Measurements from ENCODE around the gene LRMDA.

LRMDA gene

GRCh38 chr10:75476985-75477384, 45.6 kb downstream of the LRMDA start:
- Histone ChIP-seq H3K4me3 (ENCODE audit: low read depth, low read length) (no peak overlapping the region), H3K27ac (ENCODE audit: extremely low read depth, low read depth, low read length) (no peak overlapping the region), H3K36me3 (ENCODE audit: control insufficient read depth in 2 of 2, insufficient read depth in 1 of 2, low read length in 2 of 2) (no peaks in the 10 kb centered on the region), H3K4me1 (ENCODE audit: control insufficient read depth, insufficient read depth, low read length) (no peaks in the 10 kb centered on the region), H3K9me3 (ENCODE audit: control insufficient read depth, insufficient read depth, low read depth, low read length) (no peaks in the 10 kb centered on the region)
- ChIA-PET POLR2A (no interaction called here), CTCF (no interaction called here)
- no peak for TF ChIP-seq ZNF354C (tag by site-specific recombination; IDR thresholded peaks at IDR 0.05; ENCODE audit: borderline replicate concordance, low read depth)
- no peak for TF ChIP-seq ZNF350 (tag by site-specific recombination; IDR thresholded peaks at IDR 0.05)
- TF ChIP-seq ZNF121 (tag by site-specific recombination; IDR thresholded peaks at IDR 0.05), result peak; percentile 63; the same call in 1 of the 2 replicates

DNA sequence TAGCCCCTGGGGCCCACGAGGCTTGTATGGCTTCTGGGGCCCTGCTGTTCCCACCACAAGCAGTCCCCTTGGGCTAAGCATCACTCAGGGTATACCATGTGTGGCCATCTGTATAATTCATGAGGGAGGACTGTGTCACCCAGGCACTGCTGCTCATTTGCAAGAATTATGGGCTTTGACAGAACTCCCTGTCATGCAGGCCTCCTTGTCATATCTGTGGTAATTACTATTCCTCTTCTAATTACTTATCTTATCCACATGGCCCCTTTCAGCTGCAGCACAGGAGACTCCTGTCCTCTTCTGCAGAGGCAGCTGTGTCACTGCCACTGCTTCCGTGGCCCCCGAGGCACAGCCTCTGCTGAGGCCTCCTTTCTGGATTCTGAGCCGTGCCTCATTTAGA, 46.3 kb downstream of the LRMDA start:
- TF ChIP-seq ZNF768 (tag by site-specific recombination; IDR thresholded peaks at IDR 0.05), result no peak
- TF ChIP-seq ZNF513 (tag by site-specific recombination; IDR thresholded peaks at IDR 0.05), result no peak
- TF ChIP-seq ZNF266 (tag by site-specific recombination; IDR thresholded peaks at IDR 0.05; ENCODE audit: low read depth), result no peak
- no peak for TF ChIP-seq EGR2 (tag by site-specific recombination; IDR thresholded peaks at IDR 0.05; ENCODE audit: low read depth)
- TF ChIP-seq OSR2 (tag by site-specific recombination; IDR thresholded peaks at IDR 0.05), result no peak
- no peak for TF ChIP-seq ZNF560 (tag by site-specific recombination; IDR thresholded peaks at IDR 0.05; ENCODE audit: borderline replicate concordance)
- TF ChIP-seq ZNF19 (tag by site-specific recombination; IDR thresholded peaks at IDR 0.05; ENCODE audit: low read depth), result no peak
- no peak for TF ChIP-seq BCL11A (tag by site-specific recombination; IDR thresholded peaks at IDR 0.05; ENCODE audit: low read depth)
- TF ChIP-seq ZNF2 (tag by site-specific recombination; IDR thresholded peaks at IDR 0.05), result no peak
- TF ChIP-seq, protein P1, sequence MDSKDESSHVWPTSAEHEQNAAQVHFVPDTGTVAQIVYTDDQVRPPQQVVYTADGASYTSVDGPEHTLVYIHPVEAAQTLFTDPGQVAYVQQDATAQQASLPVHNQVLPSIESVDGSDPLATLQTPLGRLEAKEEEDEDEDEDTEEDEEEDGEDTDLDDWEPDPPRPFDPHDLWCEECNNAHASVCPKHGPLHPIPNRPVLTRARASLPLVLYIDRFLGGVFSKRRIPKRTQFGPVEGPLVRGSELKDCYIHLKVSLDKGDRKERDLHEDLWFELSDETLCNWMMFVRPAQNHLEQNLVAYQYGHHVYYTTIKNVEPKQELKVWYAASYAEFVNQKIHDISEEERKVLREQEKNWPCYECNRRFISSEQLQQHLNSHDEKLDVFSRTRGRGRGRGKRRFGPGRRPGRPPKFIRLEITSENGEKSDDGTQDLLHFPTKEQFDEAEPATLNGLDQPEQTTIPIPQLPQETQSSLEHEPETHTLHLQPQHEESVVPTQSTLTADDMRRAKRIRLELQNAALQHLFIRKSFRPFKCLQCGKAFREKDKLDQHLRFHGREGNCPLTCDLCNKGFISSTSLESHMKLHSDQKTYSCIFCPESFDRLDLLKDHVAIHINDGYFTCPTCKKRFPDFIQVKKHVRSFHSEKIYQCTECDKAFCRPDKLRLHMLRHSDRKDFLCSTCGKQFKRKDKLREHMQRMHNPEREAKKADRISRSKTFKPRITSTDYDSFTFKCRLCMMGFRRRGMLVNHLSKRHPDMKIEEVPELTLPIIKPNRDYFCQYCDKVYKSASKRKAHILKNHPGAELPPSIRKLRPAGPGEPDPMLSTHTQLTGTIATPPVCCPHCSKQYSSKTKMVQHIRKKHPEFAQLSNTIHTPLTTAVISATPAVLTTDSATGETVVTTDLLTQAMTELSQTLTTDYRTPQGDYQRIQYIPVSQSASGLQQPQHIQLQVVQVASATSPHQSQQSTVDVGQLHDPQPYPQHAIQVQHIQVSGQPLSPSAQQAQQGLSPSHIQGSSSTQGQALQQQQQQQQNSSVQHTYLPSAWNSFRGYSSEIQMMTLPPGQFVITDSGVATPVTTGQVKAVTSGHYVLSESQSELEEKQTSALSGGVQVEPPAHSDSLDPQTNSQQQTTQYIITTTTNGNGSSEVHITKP (tag by site-specific recombination; IDR thresholded peaks at IDR 0.05), result no peak
- no peak for TF ChIP-seq ZNF521 (tag by site-specific recombination; IDR thresholded peaks at IDR 0.05)
- TF ChIP-seq SP7 (tag by site-specific recombination; IDR thresholded peaks at IDR 0.05), result no peak
- TF ChIP-seq ZNF558 (tag by site-specific recombination; IDR thresholded peaks at IDR 0.05), result no peak
- no peak for TF ChIP-seq ZNF629 (tag by site-specific recombination; IDR thresholded peaks at IDR 0.05)
- ChIA-PET POLR2A (interaction anchor here (1.3 kb wide), 1 partner anchor 76 kb away, joined by 4 read pairs; the partner anchor contains the start of gene ZNF503), CTCF (interaction anchor here (1.1 kb wide), 2 partner anchors 68 to 559 kb away, joined by 3 read pairs; no protein-coding TSS in a partner anchor)
- H3K4me1 ChIP-seq (ENCODE audit: control insufficient read depth, insufficient read depth, low read length), result no peaks in the 10 kb centered on the region
- H3K9me3 ChIP-seq (ENCODE audit: control insufficient read depth, insufficient read depth, low read depth, low read length), result no peaks in the 10 kb centered on the region
- no peak overlapping the region for H3K4me3 ChIP-seq (ENCODE audit: low read depth, low read length)
- no peak overlapping the region for H3K27ac ChIP-seq (ENCODE audit: extremely low read depth, low read depth, low read length)
- no peaks in the 10 kb centered on the region for H3K36me3 ChIP-seq (ENCODE audit: control insufficient read depth in 2 of 2, insufficient read depth in 1 of 2, low read length in 2 of 2)

GRCh38 chr10:75480374-75480773, 49.0 kb downstream of the LRMDA start:
- Histone ChIP-seq H3K4me1 (ENCODE audit: control insufficient read depth, insufficient read depth, low read length) (no peaks in the 10 kb centered on the region), H3K36me3 (ENCODE audit: control insufficient read depth in 2 of 2, insufficient read depth in 1 of 2, low read length in 2 of 2) (no peaks in the 10 kb centered on the region), H3K27ac (ENCODE audit: extremely low read depth, low read depth, low read length) (no peak overlapping the region), H3K9me3 (ENCODE audit: control insufficient read depth, insufficient read depth, low read depth, low read length) (no peaks in the 10 kb centered on the region; the same call in 1 of the 2 replicates), H3K4me3 (ENCODE audit: low read depth, low read length) (no peak overlapping the region)
- POLR2A ChIA-PET, result interaction anchor here (0.6 kb wide), 1 partner anchor 78 kb away, joined by 3 read pairs; no protein-coding TSS in a partner anchor
- CTCF ChIA-PET, result no interaction called here
- TF ChIP-seq ZNF362 (tag by site-specific recombination; IDR thresholded peaks at IDR 0.05), result no peak
- TF ChIP-seq GLI2 (tag by site-specific recombination; IDR thresholded peaks at IDR 0.05; ENCODE audit: borderline replicate concordance, low read depth), result no peak
- no peak for TF ChIP-seq ZNF121 (tag by site-specific recombination; IDR thresholded peaks at IDR 0.05)
- TF ChIP-seq HIC1 (tag by site-specific recombination; IDR thresholded peaks at IDR 0.05), result no peak
- no peak for TF ChIP-seq KLF16 (tag by site-specific recombination; IDR thresholded peaks at IDR 0.05)
- no peak for TF ChIP-seq ZNF596 (tag by site-specific recombination; IDR thresholded peaks at IDR 0.05)
- no peak for TF ChIP-seq SETDB1 (IDR thresholded peaks at IDR 0.05; ENCODE audit: insufficient read length, low read length)
- no peak for TF ChIP-seq ZNF175 (tag by site-specific recombination; IDR thresholded peaks at IDR 0.05)
